Upper lobe of left lung (tissue), 4 donors: ENCODE measurements around the gene TFEB.

Experiments
- CTCF ChIP-seq, 6 experiments: fragments of 450-650 bp in 4 of 6; fragments of 200-600 bp in 2 of 6; sonication (generic) in 2 of 6; IDR thresholded peaks; one replicate each; pipeline ENCODE4 v1.5.1; 2016 to 2019; ENCODE audit warnings: antibody characterized with exemption in 6 of 6
- POLR2A ChIP-seq, 4 donors: fragments of 450-650 bp; IDR thresholded peaks; one replicate each; pipeline ENCODE4 v1.5.1; 2016 to 2017; ENCODE audit warnings: antibody characterized with exemption in 4 of 4, mild to moderate bottlenecking in 2 of 4

DNA sequence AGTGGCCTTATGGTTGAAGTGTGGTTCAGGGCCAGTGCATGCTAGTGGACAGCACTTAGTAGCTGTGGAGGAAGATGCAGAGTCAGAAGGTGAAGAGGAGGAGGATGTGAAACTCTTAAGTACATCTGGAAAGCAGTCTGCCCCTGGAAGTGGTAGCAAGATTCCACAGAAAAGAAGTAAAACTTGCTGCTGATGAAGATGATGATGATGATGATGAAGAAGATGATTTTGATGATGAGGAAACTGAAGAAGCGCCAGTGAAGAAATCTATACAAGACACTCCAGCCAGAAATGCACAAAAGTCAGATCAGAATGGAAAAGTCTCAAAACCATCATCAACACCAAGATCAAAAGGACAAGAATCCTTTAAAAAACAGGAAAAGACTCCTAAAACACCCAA, 68.2 kb downstream of the TFEB start:
- TF ChIP-seq POLR2A (IDR thresholded peaks at IDR 0.05) (no peak), CTCF (IDR thresholded peaks at IDR 0.05) (no peak)
